Left ventricle myocardium inferior (tissue), 1 donor: Measurements from ENCODE around the gene PCDHGB4. TPM values are rescaled to one million over a fixed set of nuclear protein-coding genes. Genes with fewer than 3 reads are reported as not detected.
"Not testable (repeated sequence)": the region's sequence is repeated elsewhere in the genome, so short reads cannot be mapped to it uniquely, and the experiment has no call there.

ENCODE experiments used
- DNase-seq: peaks from one replicate; pipeline ENCODE4 v3.0.0-alpha.2; 2020
- H3K27ac ChIP-seq: fragments of 200-600 bp; replicated peaks from 2 replicates; pipeline ENCODE4 v1.8.0; 2021
- H3K27me3 ChIP-seq: fragments of 200-600 bp; 2 replicates; pipeline ENCODE4 v1.8.0; 2021; ENCODE audit warnings: low read depth
- H3K36me3 ChIP-seq: fragments of 200-600 bp; 2 replicates; pipeline ENCODE4 v1.8.0; 2021
- H3K4me1 ChIP-seq: fragments of 200-600 bp; 2 replicates; pipeline ENCODE4 v1.8.0; 2021
- H3K4me3 ChIP-seq: fragments of 200-600 bp; 2 replicates; pipeline ENCODE4 v1.8.0; 2021; ENCODE audit warnings: mild to moderate bottlenecking, moderate library complexity
- H3K9me3 ChIP-seq: fragments of 200-600 bp; replicated peaks from 2 replicates; pipeline ENCODE4 v1.8.0; 2021
- intact Hi-C: fragments of 100-400 bp; cut with micrococcal nuclease; formaldehyde crosslinking; loops from one replicate; pipeline ENCODE4 v1.11.0; 2022
- total RNA-seq: library from RNA; stranded (reverse); fragmentation: NEBNext Ultra II Directional; extraction: Animal tissue kit (Norgen Biotek cat#: 25700); gene quantifications from one replicate; pipeline ENCODE4 v1.2.1, GENCODE V29; 2021
- TF ChIP-seq, protein P1 (sequence below): fragments of 200-600 bp; IDR thresholded peaks from 2 replicates; pipeline ENCODE4 v1.8.0; 2021; ENCODE audit warnings: antibody characterized with exemption, mild to moderate bottlenecking, borderline replicate concordance
- donor health status: DM: no; HTN: yes; CAD: no; lungs with severe emphysema.

PCDHGB4 gene
- total RNA-seq, 1 donor from 2014 or later, result 4.2 TPM

DNA sequence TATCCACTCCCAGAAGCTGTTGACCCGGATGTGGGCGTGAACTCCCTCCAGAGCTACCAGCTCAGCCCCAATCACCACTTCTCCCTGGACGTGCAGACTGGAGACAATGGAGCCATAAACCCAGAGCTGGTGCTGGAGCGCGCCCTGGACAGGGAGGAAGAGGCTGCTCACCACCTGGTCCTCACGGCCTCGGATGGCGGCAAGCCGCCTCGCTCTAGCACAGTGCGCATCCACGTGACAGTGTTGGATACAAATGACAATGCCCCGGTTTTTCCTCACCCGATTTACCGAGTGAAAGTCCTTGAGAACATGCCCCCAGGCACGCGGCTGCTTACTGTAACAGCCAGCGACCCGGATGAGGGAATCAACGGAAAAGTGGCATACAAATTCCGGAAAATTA is 5.8 kb downstream of the PCDHGB4 start:
- DNase-seq, result no peak
- intact Hi-C loops, result no loop called here
- peaks cover 35% of the 10 kb centered on the region for H3K36me3 ChIP-seq
- TF ChIP-seq, protein P1, sequence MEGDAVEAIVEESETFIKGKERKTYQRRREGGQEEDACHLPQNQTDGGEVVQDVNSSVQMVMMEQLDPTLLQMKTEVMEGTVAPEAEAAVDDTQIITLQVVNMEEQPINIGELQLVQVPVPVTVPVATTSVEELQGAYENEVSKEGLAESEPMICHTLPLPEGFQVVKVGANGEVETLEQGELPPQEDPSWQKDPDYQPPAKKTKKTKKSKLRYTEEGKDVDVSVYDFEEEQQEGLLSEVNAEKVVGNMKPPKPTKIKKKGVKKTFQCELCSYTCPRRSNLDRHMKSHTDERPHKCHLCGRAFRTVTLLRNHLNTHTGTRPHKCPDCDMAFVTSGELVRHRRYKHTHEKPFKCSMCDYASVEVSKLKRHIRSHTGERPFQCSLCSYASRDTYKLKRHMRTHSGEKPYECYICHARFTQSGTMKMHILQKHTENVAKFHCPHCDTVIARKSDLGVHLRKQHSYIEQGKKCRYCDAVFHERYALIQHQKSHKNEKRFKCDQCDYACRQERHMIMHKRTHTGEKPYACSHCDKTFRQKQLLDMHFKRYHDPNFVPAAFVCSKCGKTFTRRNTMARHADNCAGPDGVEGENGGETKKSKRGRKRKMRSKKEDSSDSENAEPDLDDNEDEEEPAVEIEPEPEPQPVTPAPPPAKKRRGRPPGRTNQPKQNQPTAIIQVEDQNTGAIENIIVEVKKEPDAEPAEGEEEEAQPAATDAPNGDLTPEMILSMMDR, result no peak
- peaks cover 94% of the 10 kb centered on the region for H3K9me3 ChIP-seq
- peaks cover 27% of the 10 kb centered on the region for H3K4me1 ChIP-seq
- no peak overlapping the region for H3K27ac ChIP-seq
- H3K27me3 ChIP-seq, result no peaks in the 10 kb centered on the region
- H3K4me3 ChIP-seq, result no peak overlapping the region

DNA sequence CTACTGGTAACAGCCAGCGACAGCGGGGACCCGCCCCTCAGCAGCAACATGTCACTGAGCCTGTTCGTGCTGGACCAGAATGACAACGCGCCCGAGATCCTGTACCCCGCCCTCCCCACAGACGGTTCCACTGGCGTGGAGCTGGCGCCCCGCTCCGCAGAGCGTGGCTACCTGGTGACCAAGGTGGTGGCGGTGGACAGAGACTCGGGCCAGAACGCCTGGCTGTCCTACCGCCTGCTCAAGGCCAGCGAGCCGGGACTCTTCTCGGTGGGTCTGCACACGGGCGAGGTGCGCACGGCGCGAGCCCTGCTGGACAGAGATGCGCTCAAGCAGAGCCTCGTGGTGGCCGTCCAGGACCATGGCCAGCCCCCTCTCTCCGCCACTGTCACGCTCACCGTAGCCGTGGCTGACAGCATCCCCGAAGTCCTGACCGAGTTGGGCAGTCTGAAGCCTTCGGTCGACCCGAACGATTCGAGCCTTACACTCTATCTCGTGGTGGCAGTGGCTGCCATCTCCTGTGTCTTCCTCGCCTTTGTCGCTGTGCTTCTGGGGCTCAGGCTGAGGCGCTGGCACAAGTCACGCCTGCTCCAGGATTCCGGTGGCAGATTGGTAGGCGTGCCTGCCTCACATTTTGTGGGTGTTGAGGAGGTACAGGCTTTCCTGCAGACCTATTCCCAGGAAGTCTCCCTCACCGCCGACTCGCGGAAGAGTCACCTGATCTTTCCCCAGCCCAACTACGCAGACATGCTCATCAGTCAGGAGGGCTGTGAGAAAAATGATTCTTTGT is 7.1 kb downstream of the PCDHGB4 start:
- DNase-seq, intact Hi-C loops, H3K4me3 ChIP-seq, H3K27me3 ChIP-seq, H3K27ac ChIP-seq: not testable (repeated sequence)
- peaks cover 30% of the 10 kb centered on the region for H3K36me3 ChIP-seq
- H3K4me1 ChIP-seq, result peaks cover 32% of the 10 kb centered on the region
- peaks cover 93% of the 10 kb centered on the region for H3K9me3 ChIP-seq

DNA sequence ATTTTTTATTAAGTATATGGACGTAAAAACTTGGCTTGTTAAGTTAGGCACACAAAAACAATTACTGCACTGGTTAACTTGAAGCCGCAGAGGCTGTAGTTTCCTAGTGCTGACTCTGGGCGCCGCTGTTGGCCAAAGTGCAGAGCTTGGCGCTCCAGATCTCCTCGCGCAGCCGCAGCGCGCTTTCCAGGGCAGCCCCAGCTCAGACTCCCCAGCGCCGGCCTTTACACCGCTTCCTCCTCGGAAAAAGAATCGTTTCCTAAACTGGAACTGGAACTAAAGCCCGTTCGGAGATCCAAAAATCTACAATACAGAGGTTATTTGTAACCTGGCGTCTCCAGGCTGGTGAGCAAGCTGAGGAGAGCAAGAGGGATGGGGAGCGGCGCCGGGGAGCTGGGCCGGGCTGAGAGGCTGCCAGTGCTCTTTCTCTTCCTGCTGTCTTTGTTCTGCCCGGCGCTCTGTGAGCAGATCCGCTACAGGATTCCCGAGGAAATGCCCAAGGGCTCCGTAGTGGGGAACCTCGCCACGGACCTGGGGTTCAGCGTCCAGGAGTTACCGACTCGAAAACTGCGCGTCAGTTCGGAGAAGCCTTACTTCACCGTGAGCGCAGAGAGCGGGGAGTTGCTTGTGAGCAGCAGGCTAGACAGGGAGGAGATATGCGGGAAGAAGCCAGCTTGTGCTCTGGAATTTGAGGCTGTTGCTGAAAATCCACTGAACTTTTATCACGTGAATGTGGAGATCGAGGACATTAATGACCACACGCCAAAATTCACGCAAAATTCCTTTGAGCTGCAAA is 10.5 kb downstream of the PCDHGB4 start, which contains the start of gene PCDHGB5:
Gene PCDHGB5 (plus strand): TSS at position 192 of the 796 bp plus-strand sequence. CDS start 181 bp downstream, at position 373.
- H3K27me3 ChIP-seq, intact Hi-C loops: not testable (repeated sequence)
- Histone ChIP-seq H3K9me3 (peaks cover 93% of the 10 kb centered on the region), H3K36me3 (peaks cover 25% of the 10 kb centered on the region), H3K4me3 (peak within 1 kb of the TSS; percentile 59), H3K27ac (peak within 1 kb of the TSS; percentile 61), H3K4me1 (peaks cover 24% of the 10 kb centered on the region)
- TF ChIP-seq, protein P1, result peak; percentile 73
- DNase-seq, result peak; percentile 48

GRCh38 chr5:141398608-141399007 is 11.1 kb downstream of the PCDHGB4 start:
- TF ChIP-seq, protein P1, result no peak
- Histone ChIP-seq H3K4me1 (peaks cover 24% of the 10 kb centered on the region), H3K27ac (peak overlapping the region; percentile 18), H3K9me3 (peaks cover 93% of the 10 kb centered on the region), H3K36me3 (peaks cover 23% of the 10 kb centered on the region), H3K27me3 (no peaks in the 10 kb centered on the region), H3K4me3 (peak overlapping the region; percentile 39)
- intact Hi-C loops, result no loop called here
- DNase-seq, result no peak

DNA sequence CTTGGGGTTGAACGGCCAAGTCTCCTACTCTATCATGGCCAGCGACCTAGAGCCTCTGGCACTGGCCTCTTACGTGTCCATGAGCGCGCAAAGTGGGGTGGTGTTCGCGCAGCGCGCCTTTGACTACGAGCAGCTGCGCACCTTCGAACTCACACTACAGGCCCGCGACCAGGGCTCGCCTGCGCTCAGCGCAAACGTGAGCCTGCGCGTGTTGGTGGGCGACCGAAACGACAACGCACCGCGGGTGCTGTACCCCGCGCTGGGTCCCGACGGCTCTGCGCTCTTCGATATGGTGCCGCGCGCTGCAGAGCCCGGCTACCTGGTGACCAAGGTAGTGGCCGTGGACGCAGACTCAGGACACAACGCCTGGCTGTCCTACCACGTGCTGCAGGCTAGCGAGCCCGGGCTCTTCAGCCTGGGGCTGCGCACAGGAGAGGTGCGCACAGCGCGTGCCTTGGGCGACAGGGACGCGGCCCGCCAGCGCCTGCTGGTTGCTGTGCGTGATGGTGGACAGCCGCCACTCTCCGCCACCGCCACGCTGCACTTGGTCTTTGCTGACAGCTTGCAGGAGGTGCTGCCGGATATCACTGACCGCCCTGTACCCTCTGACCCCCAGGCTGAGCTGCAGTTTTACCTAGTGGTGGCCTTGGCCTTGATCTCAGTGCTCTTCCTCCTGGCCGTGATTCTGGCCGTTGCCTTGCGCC is 12.2 kb downstream of the PCDHGB4 start:
- peak overlapping the region; percentile 24 for H3K4me3 ChIP-seq
- peaks cover 24% of the 10 kb centered on the region for H3K4me1 ChIP-seq
- no peak for DNase-seq
- H3K27ac ChIP-seq, result no peak overlapping the region
- no peaks in the 10 kb centered on the region for H3K27me3 ChIP-seq
- TF ChIP-seq, protein P1, result no peak
- intact Hi-C loops, result no loop called here
- H3K36me3 ChIP-seq, result peaks cover 23% of the 10 kb centered on the region
- H3K9me3 ChIP-seq, result peaks cover 93% of the 10 kb centered on the region
